Lung (tissue), 12 donors: Measurements from ENCODE around the gene SVBP. TPM values are rescaled to one million over a fixed set of nuclear protein-coding genes. Genes with fewer than 3 reads are reported as not detected.
"Not testable (repeated sequence)": the region's sequence is repeated elsewhere in the genome, so short reads cannot be mapped to it uniquely, and the experiment has no call there.

Source experiments
- ATAC-seq: fragments of 200-7000 bp; cut with Tn5 transposase; one replicate; pipeline ENCODE4 v1.9.1; 2020; ENCODE audit warnings: moderate number of reproducible peaks; ENCODE audit not compliant: insufficient read depth, low FRiP score
- DNase-seq, 3 donors: peaks; one replicate each; pipeline ENCODE4 v3.0.0-alpha.2; 2013 to 2017
- H3K27ac ChIP-seq, 2 donors: one replicate each; pipeline ENCODE4 v1.5.1; 2013; ENCODE audit warnings: mild to moderate bottlenecking in 2 of 2, moderate library complexity in 2 of 2, control low read depth in 1 of 2, inconsistent platforms in 1 of 2, low read depth in 1 of 2, low read length in 1 of 2
- H3K27me3 ChIP-seq, 3 donors: one replicate each; pipeline ENCODE4 v1.5.1; 2013; ENCODE audit warnings: low read length in 2 of 3; ENCODE audit not compliant: control insufficient read depth in 3 of 3, insufficient read depth in 3 of 3
- H3K36me3 ChIP-seq, 4 donors: one replicate each; pipeline ENCODE4 v1.5.1; 2013; ENCODE audit warnings: low read length in 4 of 4, mild to moderate bottlenecking in 1 of 4, moderate library complexity in 1 of 4; ENCODE audit not compliant: control insufficient read depth in 4 of 4, insufficient read depth in 4 of 4
- H3K4me1 ChIP-seq, 5 donors: one replicate each; pipeline ENCODE4 v1.5.1; 2013; ENCODE audit warnings: low read length in 5 of 5, mild to moderate bottlenecking in 2 of 5, moderate library complexity in 1 of 5; ENCODE audit not compliant: control insufficient read depth in 5 of 5, insufficient read depth in 5 of 5
- H3K4me3 ChIP-seq: one replicate; pipeline ENCODE4 v1.5.1; 2013; ENCODE audit warnings: mild to moderate bottlenecking, control low read depth, moderate library complexity
- H3K9ac ChIP-seq, 2 donors: one replicate each; pipeline ENCODE4 v1.5.1; 2013; ENCODE audit warnings: low read length in 2 of 2, control low read depth in 1 of 2; ENCODE audit not compliant: insufficient read depth in 1 of 2
- H3K9me3 ChIP-seq, 4 donors: one replicate each; pipeline ENCODE4 v1.5.1; 2013; ENCODE audit warnings: low read length in 3 of 4, mild to moderate bottlenecking in 1 of 4, moderate library complexity in 1 of 4; ENCODE audit not compliant: control insufficient read depth in 4 of 4, insufficient read depth in 3 of 4
- WGBS, 2 donors: extraction: QIAGEN DNeasy Blood & Tissue Kit; methylation state at CpG; one replicate each; pipeline ENCODE4 v1.1.7; 2013; 5-methylcytosine and 5-hydroxymethylcytosine counted together
- polyA plus RNA-seq, 2 donors: library from polyadenylated mRNA; stranded (reverse); fragments of 200-250 nt; gene quantifications; one replicate each; pipeline ENCODE4 v1.2.1, GENCODE V29; 2013
- total RNA-seq, 2 donors: library from RNA; depleted of rRNA in 1 of 2; stranded (reverse); fragments of >200 nt in 1 of 2; gene quantifications; one replicate each; pipeline ENCODE4 v1.2.1, GENCODE V29; 2014 to 2021
- TF ChIP-seq, protein P1 (sequence below): IDR thresholded peaks from 2 replicates; pipeline ENCODE4 v1.5.1; 2012; ENCODE audit warnings: mild to moderate bottlenecking; ENCODE audit errors: control extremely low read depth, extremely low read depth
- donor health status: control.
- donor health status: control.
- donor health status: Bipolar disorder and iron deficiency.
- donor health status: healthy.
- donor health status: DM: yes; HTN: yes; CAD: no.

The SVBP gene
- total and polyA plus RNA-seq, 4 donors: 12.5 to 35.3 (median 26.0) TPM

DNA sequence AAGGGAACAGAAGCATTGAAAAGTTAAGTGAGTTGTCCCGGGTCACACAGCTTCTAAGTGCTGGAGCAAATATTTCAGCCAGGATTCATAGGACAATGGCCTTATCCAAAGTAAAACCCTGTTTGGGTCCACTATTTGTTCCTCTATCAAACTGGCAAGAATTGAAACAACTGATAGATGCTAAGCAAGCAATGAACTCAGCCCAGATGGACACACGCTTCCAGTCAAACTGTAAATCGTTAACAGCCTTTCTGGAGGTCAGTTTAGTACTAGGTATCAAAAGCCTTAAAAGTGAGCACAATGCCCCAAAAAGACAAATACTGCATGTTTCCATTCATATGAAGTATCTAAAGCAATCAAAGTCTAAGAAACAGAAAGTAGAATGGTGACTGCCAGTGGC is 779 bp upstream of the SVBP start:
- H3K9me3 ChIP-seq: no peaks in the 10 kb centered on the region
- H3K27ac ChIP-seq: no peak overlapping the region
- DNase-seq: no peak
- no peaks in the 10 kb centered on the region for H3K27me3 ChIP-seq
- H3K36me3 ChIP-seq: peaks cover 0 to 2% (median 0%) of the 10 kb centered on the region in 4 donors
- H3K9ac ChIP-seq: peak overlapping the region in 1 of 2 donors; percentile 81
- peaks cover 4 to 19% (median 9%) of the 10 kb centered on the region in 5 donors for H3K4me1 ChIP-seq
- no peak for ATAC-seq
- no peak overlapping the region for H3K4me3 ChIP-seq
- WGBS, 2 donors: 95 to 98% methylated on average over 3 of the region's 3 CpGs
- TF ChIP-seq, protein P1, sequence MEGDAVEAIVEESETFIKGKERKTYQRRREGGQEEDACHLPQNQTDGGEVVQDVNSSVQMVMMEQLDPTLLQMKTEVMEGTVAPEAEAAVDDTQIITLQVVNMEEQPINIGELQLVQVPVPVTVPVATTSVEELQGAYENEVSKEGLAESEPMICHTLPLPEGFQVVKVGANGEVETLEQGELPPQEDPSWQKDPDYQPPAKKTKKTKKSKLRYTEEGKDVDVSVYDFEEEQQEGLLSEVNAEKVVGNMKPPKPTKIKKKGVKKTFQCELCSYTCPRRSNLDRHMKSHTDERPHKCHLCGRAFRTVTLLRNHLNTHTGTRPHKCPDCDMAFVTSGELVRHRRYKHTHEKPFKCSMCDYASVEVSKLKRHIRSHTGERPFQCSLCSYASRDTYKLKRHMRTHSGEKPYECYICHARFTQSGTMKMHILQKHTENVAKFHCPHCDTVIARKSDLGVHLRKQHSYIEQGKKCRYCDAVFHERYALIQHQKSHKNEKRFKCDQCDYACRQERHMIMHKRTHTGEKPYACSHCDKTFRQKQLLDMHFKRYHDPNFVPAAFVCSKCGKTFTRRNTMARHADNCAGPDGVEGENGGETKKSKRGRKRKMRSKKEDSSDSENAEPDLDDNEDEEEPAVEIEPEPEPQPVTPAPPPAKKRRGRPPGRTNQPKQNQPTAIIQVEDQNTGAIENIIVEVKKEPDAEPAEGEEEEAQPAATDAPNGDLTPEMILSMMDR: no peak

DNA sequence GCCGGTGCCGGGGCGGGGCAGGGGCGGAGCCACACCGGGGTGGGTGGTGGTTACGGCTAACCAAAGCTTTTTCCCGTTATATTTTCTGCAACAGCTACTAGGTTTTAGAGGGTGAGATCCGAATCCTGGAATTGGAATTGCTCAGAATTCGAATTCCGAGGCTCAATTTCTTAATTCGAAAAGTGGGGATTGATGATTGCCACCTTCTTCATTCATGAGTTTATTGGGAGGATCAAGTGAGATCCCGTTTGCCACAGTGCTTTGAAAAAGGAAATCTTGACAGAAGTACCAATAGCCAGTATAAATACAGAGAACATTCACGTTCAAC is 207 bp upstream of the SVBP start:
- H3K4me1 ChIP-seq: peaks cover 4 to 19% (median 9%) of the 10 kb centered on the region in 5 donors
- peaks cover 0 to 2% (median 0%) of the 10 kb centered on the region in 4 donors for H3K36me3 ChIP-seq
- ATAC-seq (no peak), DNase-seq (no peak)
- no peak overlapping the region for H3K4me3 ChIP-seq
- H3K9me3 ChIP-seq: no peaks in the 10 kb centered on the region
- no peak overlapping the region for H3K27ac ChIP-seq
- H3K9ac ChIP-seq: peak overlapping the region in 1 of 2 donors; percentile 81
- 0% methylated on average over 13 of the region's 13 CpGs for WGBS, 2 donors
- no peaks in the 10 kb centered on the region for H3K27me3 ChIP-seq
- TF ChIP-seq, protein P1: no peak

DNA sequence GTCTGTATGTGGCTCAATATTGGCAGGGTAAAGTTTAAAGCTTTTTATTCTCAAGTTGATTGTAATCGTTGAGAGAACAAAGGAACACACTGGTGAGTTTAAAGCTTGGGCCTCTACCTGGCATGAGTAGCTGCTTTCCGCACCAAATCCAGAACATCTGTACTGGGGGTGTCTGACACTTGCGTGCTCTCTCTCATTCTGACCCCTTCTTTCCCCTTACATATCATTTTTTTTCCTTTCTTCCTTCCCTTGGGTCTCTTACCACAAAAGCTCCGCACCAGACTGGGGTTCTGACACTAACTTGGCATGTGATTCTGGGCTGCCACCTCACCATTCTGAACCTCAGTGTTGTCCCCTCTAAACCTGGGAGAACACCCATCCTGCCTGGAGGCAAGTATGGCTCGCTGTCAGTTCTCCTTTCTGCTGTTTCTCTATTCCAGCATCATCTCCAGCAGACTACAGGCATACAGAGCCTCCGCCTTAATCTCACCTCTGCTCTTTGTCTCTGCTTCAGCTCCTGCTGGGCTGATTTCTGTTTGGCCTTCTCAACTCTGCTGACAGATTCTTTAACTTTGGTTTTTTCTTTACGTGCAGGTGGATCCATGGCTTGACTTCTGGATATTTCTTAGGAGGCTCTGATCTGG is 1.1 kb downstream of the SVBP start:
- H3K27ac ChIP-seq: peak overlapping the region; percentile 81 to 100
- ATAC-seq: no peak

DNA sequence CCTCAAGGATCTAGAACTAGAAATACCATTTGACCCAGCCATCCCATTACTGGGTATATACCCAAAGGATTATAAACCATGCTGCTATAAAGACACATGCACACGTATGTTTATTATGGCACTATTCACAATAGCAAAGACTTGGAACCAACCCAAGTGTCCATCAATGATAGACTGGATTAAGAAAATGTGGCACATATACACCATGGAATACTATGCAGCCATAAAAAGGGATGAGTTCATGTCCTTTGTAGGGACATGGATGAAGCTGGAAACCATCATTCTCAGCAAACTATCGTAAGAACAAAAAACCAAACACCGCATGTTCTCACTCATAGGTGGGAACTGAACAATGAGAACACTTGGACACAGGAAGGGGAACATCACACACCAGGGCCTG is 2.4 kb downstream of the SVBP start:
- H3K36me3 ChIP-seq, H3K9ac ChIP-seq, ATAC-seq, H3K4me3 ChIP-seq, H3K27me3 ChIP-seq, H3K27ac ChIP-seq, H3K9me3 ChIP-seq, DNase-seq: not testable (repeated sequence)
- peaks cover 2 to 19% (median 9%) of the 10 kb centered on the region in 5 donors for H3K4me1 ChIP-seq
- 93 to 100% methylated on average over 2 to 3 of the region's 3 CpGs for WGBS, 2 donors

More for the DNA sequence above, 1.1 kb downstream of the SVBP start:
- peaks cover 2 to 4% (median 3%) of the 10 kb centered on the region in 4 donors for H3K36me3 ChIP-seq
- peak overlapping the region; percentile 75 to 77 for H3K9ac ChIP-seq
- H3K4me3 ChIP-seq: peak overlapping the region; percentile 79
- DNase-seq: peak; percentile 25 to 52 (median 41)
- peaks cover 2 to 19% (median 9%) of the 10 kb centered on the region in 5 donors for H3K4me1 ChIP-seq
- TF ChIP-seq, protein P1: no peak
- no peaks in the 10 kb centered on the region for H3K27me3 ChIP-seq
- WGBS, 2 donors: 23 to 32% methylated on average over 7 of the region's 7 CpGs
- H3K9me3 ChIP-seq: no peaks in the 10 kb centered on the region
